Measurements from ENCODE around the gene CD300LB. TPM values are rescaled to one million over a fixed set of nuclear protein-coding genes. Genes with fewer than 3 reads are reported as not detected.

Gene CD300LB
- total and polyA plus RNA-seq, 7 donors, result 0.33 to 1.1 (median 0.51) TPM; not detected in 1

DNA sequence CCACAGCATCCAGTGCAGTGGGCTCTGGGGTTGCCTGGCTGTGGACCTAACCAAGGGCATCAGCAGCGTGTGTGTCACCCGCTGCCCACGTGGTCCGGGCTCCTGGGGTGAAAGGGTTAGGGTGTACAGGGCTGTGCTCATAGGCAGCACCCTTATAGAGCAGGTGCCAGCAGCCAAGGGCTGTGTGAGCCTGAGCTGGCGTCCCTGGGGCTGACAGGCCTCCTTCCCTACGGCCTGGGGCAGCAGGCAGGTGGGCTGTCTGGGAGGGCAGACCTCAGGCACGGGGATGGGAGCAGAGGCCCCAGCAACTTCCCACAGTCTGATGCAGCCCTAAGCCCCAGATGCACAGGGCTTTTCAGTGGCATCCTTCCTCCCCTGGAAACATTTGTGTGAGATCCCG lies 51.0 kb downstream of the CD300LB start:
- no peak for DNase-seq
- H3K4me1 ChIP-seq, result no peaks in the 10 kb centered on the region
- no peak for TF ChIP-seq EP300 (IDR thresholded peaks at IDR 0.05)
- no peak for TF ChIP-seq POLR2AphosphoS5 (IDR thresholded peaks at IDR 0.05)
- TF ChIP-seq POLR2A (IDR thresholded peaks at IDR 0.05), result no peak
- TF ChIP-seq, protein P1, sequence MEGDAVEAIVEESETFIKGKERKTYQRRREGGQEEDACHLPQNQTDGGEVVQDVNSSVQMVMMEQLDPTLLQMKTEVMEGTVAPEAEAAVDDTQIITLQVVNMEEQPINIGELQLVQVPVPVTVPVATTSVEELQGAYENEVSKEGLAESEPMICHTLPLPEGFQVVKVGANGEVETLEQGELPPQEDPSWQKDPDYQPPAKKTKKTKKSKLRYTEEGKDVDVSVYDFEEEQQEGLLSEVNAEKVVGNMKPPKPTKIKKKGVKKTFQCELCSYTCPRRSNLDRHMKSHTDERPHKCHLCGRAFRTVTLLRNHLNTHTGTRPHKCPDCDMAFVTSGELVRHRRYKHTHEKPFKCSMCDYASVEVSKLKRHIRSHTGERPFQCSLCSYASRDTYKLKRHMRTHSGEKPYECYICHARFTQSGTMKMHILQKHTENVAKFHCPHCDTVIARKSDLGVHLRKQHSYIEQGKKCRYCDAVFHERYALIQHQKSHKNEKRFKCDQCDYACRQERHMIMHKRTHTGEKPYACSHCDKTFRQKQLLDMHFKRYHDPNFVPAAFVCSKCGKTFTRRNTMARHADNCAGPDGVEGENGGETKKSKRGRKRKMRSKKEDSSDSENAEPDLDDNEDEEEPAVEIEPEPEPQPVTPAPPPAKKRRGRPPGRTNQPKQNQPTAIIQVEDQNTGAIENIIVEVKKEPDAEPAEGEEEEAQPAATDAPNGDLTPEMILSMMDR (IDR thresholded peaks at IDR 0.05), result no peak
- no peak overlapping the region for H3K4me3 ChIP-seq
- H3K9me3 ChIP-seq, result peaks cover 0 to 8% (median 3%) of the 10 kb centered on the region in 4 donors
- no peak overlapping the region for H3K27ac ChIP-seq
- 78 to 81% methylated on average over 8 of the region's 8 CpGs for WGBS, 2 donors
- H3K36me3 ChIP-seq, result no peaks in the 10 kb centered on the region
- peaks cover 0 to 27% (median 3%) of the 10 kb centered on the region in 3 donors for H3K27me3 ChIP-seq
- intact Hi-C loops (cut with DNase I), result no loop called here

GRCh38 chr17:74478420-74479100 lies 52.7 kb downstream of the CD300LB start:
- Histone ChIP-seq H3K4me3 (no peak overlapping the region), H3K27me3 (peaks cover 0 to 27% (median 0%) of the 10 kb centered on the region in 3 donors), H3K27ac (peak overlapping the region in 1 of 4 donors; percentile 34), H3K36me3 (no peaks in the 10 kb centered on the region), H3K9me3 (peaks cover 0 to 9% (median 3%) of the 10 kb centered on the region in 4 donors), H3K4me1 (no peaks in the 10 kb centered on the region)
- no peak for DNase-seq
- intact Hi-C loops (cut with DNase I), result no loop called here
- TF ChIP-seq, protein P1 (IDR thresholded peaks at IDR 0.05), result no peak
- TF ChIP-seq EP300 (IDR thresholded peaks at IDR 0.05) (no peak), POLR2AphosphoS5 (IDR thresholded peaks at IDR 0.05) (no peak), POLR2A (IDR thresholded peaks at IDR 0.05) (no peak)
- 39 to 47% methylated on average over 6 of the region's 6 CpGs for WGBS, 2 donors

DNA sequence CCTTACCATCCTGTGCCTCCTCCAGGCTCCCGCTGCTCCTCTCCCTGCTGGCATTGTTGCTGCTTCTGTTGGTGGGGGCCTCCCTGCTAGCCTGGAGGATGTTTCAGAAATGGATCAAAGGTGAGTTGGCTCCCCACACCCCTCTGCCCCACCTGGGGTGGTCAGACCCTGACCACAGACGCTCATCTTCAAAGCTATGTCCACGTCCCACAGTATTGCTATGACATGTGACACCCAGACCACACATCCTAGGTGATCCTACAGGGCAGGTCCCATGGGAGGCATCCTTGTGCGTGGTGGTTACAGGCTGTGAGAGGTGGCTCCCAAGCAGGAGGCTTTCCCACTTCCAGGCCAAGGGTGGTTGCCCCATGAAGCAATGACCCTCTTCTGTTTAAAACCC lies 53.9 kb downstream of the CD300LB start:
- peaks cover 0 to 31% (median 3%) of the 10 kb centered on the region in 3 donors for H3K27me3 ChIP-seq
- no peaks in the 10 kb centered on the region for H3K36me3 ChIP-seq
- peaks cover 0 to 9% (median 3%) of the 10 kb centered on the region in 4 donors for H3K9me3 ChIP-seq
- no peak overlapping the region for H3K4me3 ChIP-seq
- WGBS, 2 donors, result 78 to 81% methylated on average over 4 of the region's 4 CpGs
- DNase-seq, result no peak
- no peak overlapping the region for H3K27ac ChIP-seq
- intact Hi-C loops (cut with DNase I), result no loop called here
- TF ChIP-seq EP300 (IDR thresholded peaks at IDR 0.05) (no peak), POLR2A (IDR thresholded peaks at IDR 0.05) (no peak), POLR2AphosphoS5 (IDR thresholded peaks at IDR 0.05) (no peak)
- TF ChIP-seq, protein P1 (IDR thresholded peaks at IDR 0.05), result no peak
- no peaks in the 10 kb centered on the region for H3K4me1 ChIP-seq

GRCh38 chr17:74475189-74475588 lies 56.1 kb downstream of the CD300LB start:
- DNase-seq, result no peak
- Histone ChIP-seq H3K36me3 (no peaks in the 10 kb centered on the region), H3K9me3 (peaks cover 0 to 9% (median 3%) of the 10 kb centered on the region in 4 donors), H3K27ac (no peak overlapping the region), H3K27me3 (peaks cover 0 to 47% (median 3%) of the 10 kb centered on the region in 3 donors), H3K4me3 (no peak overlapping the region), H3K4me1 (no peaks in the 10 kb centered on the region)
- TF ChIP-seq POLR2A (IDR thresholded peaks at IDR 0.05), result no peak
- no peak for TF ChIP-seq EP300 (IDR thresholded peaks at IDR 0.05)
- TF ChIP-seq, protein P1 (IDR thresholded peaks at IDR 0.05), result no peak
- no peak for TF ChIP-seq POLR2AphosphoS5 (IDR thresholded peaks at IDR 0.05)
- intact Hi-C loops (cut with DNase I), result no loop called here
- WGBS, 2 donors, result 85 to 94% methylated on average over 4 of the region's 4 CpGs

Data from sigmoid colon (tissue), 7 donors.